ENCODE results near the gene SMIM31. TPM values are rescaled to one million over a fixed set of nuclear protein-coding genes. Genes with fewer than 3 reads are reported as not detected.

Gene SMIM31
- total RNA-seq, 1 experiment from 2014 or later = 1.9 TPM

DNA sequence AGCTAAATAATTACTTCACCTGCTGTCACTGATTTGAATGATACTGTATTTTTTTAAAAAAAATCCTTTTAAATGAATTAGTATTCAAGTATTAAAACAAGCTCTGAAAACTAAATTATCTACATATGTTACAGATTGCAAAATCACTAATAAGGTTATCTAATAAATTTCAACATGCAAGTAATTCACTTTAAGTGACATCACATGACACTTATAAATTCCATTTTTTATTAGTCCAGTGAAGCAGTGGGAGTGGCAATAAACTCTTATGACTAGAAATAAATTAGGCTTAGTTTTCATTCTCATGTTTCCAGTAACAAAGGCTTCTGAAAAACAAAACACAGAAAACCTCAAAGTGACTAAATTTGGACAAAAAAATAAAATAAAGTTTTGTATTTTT, 36.3 kb downstream of the SMIM31 start:
- H3K4me1 Mint-ChIP-seq (ENCODE audit: low read depth, unreplicated experiment) = no peaks in the 10 kb centered on the region
- CTCF ChIA-PET = no interaction called here
- BruUV-seq (replicated peaks) = no TSS peak

DNA sequence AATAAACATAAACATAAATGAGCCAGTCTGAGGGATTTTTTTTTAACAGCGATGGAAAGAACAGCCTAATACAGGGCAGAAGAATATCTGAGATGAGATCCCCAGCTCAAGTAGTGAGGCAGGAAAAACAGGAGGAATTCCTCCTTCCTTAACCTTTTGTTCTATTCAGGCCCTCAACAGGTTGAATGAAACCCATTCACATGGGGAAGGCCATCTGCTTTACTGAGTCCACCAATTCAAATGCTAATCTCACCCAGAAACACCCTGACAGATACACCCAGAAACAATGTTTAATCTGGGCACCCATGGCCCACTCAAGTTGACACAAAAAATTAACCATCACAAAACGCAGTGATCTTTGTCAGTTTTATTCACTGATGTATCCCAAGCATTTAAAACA, 45.5 kb downstream of the SMIM31 start:
- BruUV-seq (replicated peaks) = no TSS peak
- H3K36me3 Mint-ChIP-seq (ENCODE audit: insufficient read depth, unreplicated experiment) = no peaks in the 10 kb centered on the region
- no peaks in the 10 kb centered on the region for H3K27me3 Mint-ChIP-seq (ENCODE audit: unreplicated experiment)
- no peak overlapping the region for H3K4me3 Mint-ChIP-seq (ENCODE audit: low read depth, unreplicated experiment)
- no peaks in the 10 kb centered on the region for H3K9me3 Mint-ChIP-seq (ENCODE audit: low read depth, unreplicated experiment)
- DNase-seq = no peak
- CTCF ChIA-PET = no interaction called here
- no peaks in the 10 kb centered on the region for H3K4me1 Mint-ChIP-seq (ENCODE audit: low read depth, unreplicated experiment)
- TF ChIP-seq, protein P1, sequence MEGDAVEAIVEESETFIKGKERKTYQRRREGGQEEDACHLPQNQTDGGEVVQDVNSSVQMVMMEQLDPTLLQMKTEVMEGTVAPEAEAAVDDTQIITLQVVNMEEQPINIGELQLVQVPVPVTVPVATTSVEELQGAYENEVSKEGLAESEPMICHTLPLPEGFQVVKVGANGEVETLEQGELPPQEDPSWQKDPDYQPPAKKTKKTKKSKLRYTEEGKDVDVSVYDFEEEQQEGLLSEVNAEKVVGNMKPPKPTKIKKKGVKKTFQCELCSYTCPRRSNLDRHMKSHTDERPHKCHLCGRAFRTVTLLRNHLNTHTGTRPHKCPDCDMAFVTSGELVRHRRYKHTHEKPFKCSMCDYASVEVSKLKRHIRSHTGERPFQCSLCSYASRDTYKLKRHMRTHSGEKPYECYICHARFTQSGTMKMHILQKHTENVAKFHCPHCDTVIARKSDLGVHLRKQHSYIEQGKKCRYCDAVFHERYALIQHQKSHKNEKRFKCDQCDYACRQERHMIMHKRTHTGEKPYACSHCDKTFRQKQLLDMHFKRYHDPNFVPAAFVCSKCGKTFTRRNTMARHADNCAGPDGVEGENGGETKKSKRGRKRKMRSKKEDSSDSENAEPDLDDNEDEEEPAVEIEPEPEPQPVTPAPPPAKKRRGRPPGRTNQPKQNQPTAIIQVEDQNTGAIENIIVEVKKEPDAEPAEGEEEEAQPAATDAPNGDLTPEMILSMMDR (IDR thresholded peaks at IDR 0.05; ENCODE audit: unreplicated experiment) = no peak
- no peak overlapping the region for H3K27ac Mint-ChIP-seq (ENCODE audit: unreplicated experiment)
- intact Hi-C loops (cut with micrococcal nuclease; ENCODE audit: unreplicated experiment) = no loop called here

More for the DNA sequence above, 36.3 kb downstream of the SMIM31 start:
- no peaks in the 10 kb centered on the region for H3K27me3 Mint-ChIP-seq (ENCODE audit: unreplicated experiment)
- TF ChIP-seq, protein P1 (IDR thresholded peaks at IDR 0.05; ENCODE audit: unreplicated experiment) = no peak
- no peak overlapping the region for H3K27ac Mint-ChIP-seq (ENCODE audit: unreplicated experiment)
- no peak overlapping the region for H3K4me3 Mint-ChIP-seq (ENCODE audit: low read depth, unreplicated experiment)
- no peaks in the 10 kb centered on the region for H3K36me3 Mint-ChIP-seq (ENCODE audit: insufficient read depth, unreplicated experiment)
- intact Hi-C loops (cut with micrococcal nuclease; ENCODE audit: unreplicated experiment) = no loop called here
- no peak for DNase-seq
- H3K9me3 Mint-ChIP-seq (ENCODE audit: low read depth, unreplicated experiment) = peaks cover 2% of the 10 kb centered on the region

DNA sequence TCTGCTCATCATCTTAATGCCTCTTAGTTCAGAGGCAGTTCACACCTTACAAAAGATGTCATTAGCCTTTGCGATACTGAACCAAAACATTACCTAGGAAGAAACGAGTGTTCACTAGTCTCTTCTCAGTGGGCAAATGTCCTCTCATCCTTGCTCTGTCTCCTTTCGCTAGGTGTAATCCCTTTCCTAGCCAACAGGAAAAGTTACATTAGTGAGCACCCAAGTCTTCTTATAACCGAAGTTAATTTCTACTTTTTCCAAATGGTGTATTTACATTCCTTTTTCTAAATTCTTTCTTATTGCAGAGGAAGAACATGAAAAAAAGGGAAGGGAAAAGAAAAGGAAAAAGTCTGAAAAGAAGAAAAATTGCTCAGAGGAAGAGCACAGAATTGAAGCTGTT, 46.9 kb downstream of the SMIM31 start:
- TF ChIP-seq, protein P1 (IDR thresholded peaks at IDR 0.05; ENCODE audit: unreplicated experiment) = no peak
- intact Hi-C loops (cut with micrococcal nuclease; ENCODE audit: unreplicated experiment) = no loop called here
- Mint-ChIP-seq H3K4me1 (ENCODE audit: low read depth, unreplicated experiment) (no peaks in the 10 kb centered on the region), H3K36me3 (ENCODE audit: insufficient read depth, unreplicated experiment) (no peaks in the 10 kb centered on the region), H3K9me3 (ENCODE audit: low read depth, unreplicated experiment) (no peaks in the 10 kb centered on the region), H3K27ac (ENCODE audit: unreplicated experiment) (no peak overlapping the region), H3K4me3 (ENCODE audit: low read depth, unreplicated experiment) (no peak overlapping the region), H3K27me3 (ENCODE audit: unreplicated experiment) (no peaks in the 10 kb centered on the region)
- CTCF ChIA-PET = no interaction called here
- DNase-seq = no peak
- no TSS peak for BruUV-seq (replicated peaks)

DNA sequence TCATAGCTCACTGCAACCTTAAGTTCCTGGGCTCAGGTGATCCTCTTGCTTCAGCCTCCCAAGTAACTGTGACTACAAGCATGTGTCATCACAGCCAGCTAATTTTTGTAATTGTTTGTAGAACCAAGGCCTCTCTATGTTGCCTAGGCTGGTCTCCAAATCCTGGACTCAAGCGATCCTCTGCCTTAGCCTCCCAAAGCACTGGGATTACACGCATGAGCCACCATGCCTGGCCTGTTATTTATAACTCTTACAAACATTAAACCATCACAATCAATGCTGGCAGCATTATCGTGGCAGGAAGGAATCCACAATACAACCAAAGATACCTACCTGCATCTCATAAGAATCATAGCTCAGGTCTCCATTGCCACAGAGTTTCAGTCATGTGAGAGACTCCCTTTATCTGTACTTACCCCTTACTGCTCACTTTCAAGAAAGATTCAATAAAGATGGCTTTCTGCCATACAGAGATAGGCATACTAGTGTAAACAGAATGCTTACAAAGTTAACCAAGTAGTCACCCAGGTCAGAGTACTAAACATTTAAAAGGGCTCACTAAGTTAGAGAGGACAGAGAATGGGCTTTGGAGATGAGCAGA, 48.5 kb downstream of the SMIM31 start:
- TF ChIP-seq, protein P1 (IDR thresholded peaks at IDR 0.05; ENCODE audit: unreplicated experiment) = no peak
- Mint-ChIP-seq H3K27ac (ENCODE audit: unreplicated experiment) (no peak overlapping the region), H3K9me3 (ENCODE audit: low read depth, unreplicated experiment) (no peaks in the 10 kb centered on the region), H3K4me1 (ENCODE audit: low read depth, unreplicated experiment) (no peaks in the 10 kb centered on the region), H3K27me3 (ENCODE audit: unreplicated experiment) (no peaks in the 10 kb centered on the region), H3K36me3 (ENCODE audit: insufficient read depth, unreplicated experiment) (no peaks in the 10 kb centered on the region), H3K4me3 (ENCODE audit: low read depth, unreplicated experiment) (no peak overlapping the region)
- no peak for DNase-seq
- CTCF ChIA-PET = no interaction called here
- intact Hi-C loops (cut with micrococcal nuclease; ENCODE audit: unreplicated experiment) = no loop called here
- BruUV-seq (replicated peaks) = no TSS peak

Data from Calu3 (cell line).